Astrocyte (in vitro differentiated cells and primary cell): ENCODE results near the gene SPATA17. TPM values are rescaled to one million over a fixed set of nuclear protein-coding genes. Genes with fewer than 3 reads are reported as not detected.

Experiments used
- DNase-seq: peaks from one replicate; pipeline ENCODE4 v3.0.0-alpha.2; 2010; ENCODE audit warnings: low read depth
- FAIRE-seq: peaks from 2 replicates; lab custom pipeline; 2011; peaks lifted over from hg19 to GRCh38; lab: Jason Lieb, UNC
- H2AFZ ChIP-seq: 2 replicates; pipeline ENCODE4 v1.6.0; 2012; ENCODE audit warnings: low read depth, low read length, inconsistent platforms
- H3K27ac ChIP-seq: 2 replicates; pipeline ENCODE4 v1.5.1; 2011; ENCODE audit warnings: low read depth, low read length, inconsistent platforms
- H3K27me3 ChIP-seq: 2 replicates; pipeline ENCODE4 v1.6.0; 2011; ENCODE audit warnings: low read length, inconsistent platforms; ENCODE audit not compliant: insufficient read depth
- H3K36me3 ChIP-seq: 2 replicates; pipeline ENCODE4 v1.5.1; 2011; ENCODE audit warnings: low read length, inconsistent platforms; ENCODE audit not compliant: insufficient read depth
- H3K4me1 ChIP-seq: 2 replicates; pipeline ENCODE4 v1.5.1; 2011; ENCODE audit warnings: low read length, inconsistent platforms; ENCODE audit not compliant: insufficient read depth
- H3K4me2 ChIP-seq: 2 replicates; pipeline ENCODE4 v1.6.0; 2012; ENCODE audit warnings: low read length, inconsistent platforms
- H3K4me3 ChIP-seq: 2 replicates; pipeline ENCODE4 v1.5.1; 2011; ENCODE audit warnings: low read depth, mild to moderate bottlenecking, low read length, inconsistent platforms; ENCODE audit not compliant: insufficient read depth
- H3K79me2 ChIP-seq: 2 replicates; pipeline ENCODE4 v1.6.0; 2012; ENCODE audit warnings: mild to moderate bottlenecking, low read length, inconsistent platforms; ENCODE audit not compliant: insufficient read depth
- H3K9ac ChIP-seq: 2 replicates; pipeline ENCODE4 v1.6.0; 2012; ENCODE audit warnings: mild to moderate bottlenecking, low read length, inconsistent platforms
- H3K9me3 ChIP-seq: 2 replicates; pipeline ENCODE4 v1.5.1; 2012; ENCODE audit warnings: low read depth, mild to moderate bottlenecking, low read length, inconsistent platforms; ENCODE audit not compliant: insufficient read depth
- H4K20me1 ChIP-seq: 2 replicates; pipeline ENCODE4 v1.6.0; 2012; ENCODE audit warnings: low read length, inconsistent platforms; ENCODE audit not compliant: insufficient read depth
- H3K27ac Mint-ChIP-seq: one replicate; pipeline ENCODE4 v1.8.0; 2021; ENCODE audit warnings: mild to moderate bottlenecking, mixed read lengths; ENCODE audit not compliant: unreplicated experiment
- H3K27me3 Mint-ChIP-seq: one replicate; pipeline ENCODE4 v1.8.0; 2021; ENCODE audit warnings: low read depth, mixed read lengths; ENCODE audit not compliant: unreplicated experiment
- H3K36me3 Mint-ChIP-seq: one replicate; pipeline ENCODE4 v1.8.0; 2021; ENCODE audit warnings: low read depth, mixed read lengths; ENCODE audit not compliant: unreplicated experiment
- H3K4me1 Mint-ChIP-seq: one replicate; pipeline ENCODE4 v1.8.0; 2021; ENCODE audit warnings: low read depth, mixed read lengths; ENCODE audit not compliant: unreplicated experiment
- H3K4me3 Mint-ChIP-seq: one replicate; pipeline ENCODE4 v1.8.0; 2021; ENCODE audit warnings: mild to moderate bottlenecking, moderate library complexity, mixed read lengths; ENCODE audit not compliant: unreplicated experiment
- H3K9me3 Mint-ChIP-seq: one replicate; pipeline ENCODE4 v1.8.0; 2021; ENCODE audit warnings: mild to moderate bottlenecking, mixed read lengths; ENCODE audit not compliant: unreplicated experiment
- EZH2 ChIP-seq: IDR thresholded peaks from 2 replicates; pipeline ENCODE4 v1.6.1; 2012; ENCODE audit warnings: mild to moderate bottlenecking, low read length, inconsistent platforms; ENCODE audit not compliant: insufficient read depth
- total RNA-seq: library from RNA; stranded (reverse); gene quantifications from 2 replicates; pipeline ENCODE4 v1.2.1, GENCODE V29; 2021
- TF ChIP-seq, protein P1 (sequence below): IDR thresholded peaks from 2 replicates; pipeline ENCODE4 v1.5.1; 2011; ENCODE audit warnings: low read depth, mild to moderate bottlenecking, inconsistent platforms, low read length, moderate library complexity; ENCODE audit not compliant: insufficient read depth

The SPATA17 gene
- total RNA-seq, 1 donor from 2014 or later: 1.3 TPM

DNA sequence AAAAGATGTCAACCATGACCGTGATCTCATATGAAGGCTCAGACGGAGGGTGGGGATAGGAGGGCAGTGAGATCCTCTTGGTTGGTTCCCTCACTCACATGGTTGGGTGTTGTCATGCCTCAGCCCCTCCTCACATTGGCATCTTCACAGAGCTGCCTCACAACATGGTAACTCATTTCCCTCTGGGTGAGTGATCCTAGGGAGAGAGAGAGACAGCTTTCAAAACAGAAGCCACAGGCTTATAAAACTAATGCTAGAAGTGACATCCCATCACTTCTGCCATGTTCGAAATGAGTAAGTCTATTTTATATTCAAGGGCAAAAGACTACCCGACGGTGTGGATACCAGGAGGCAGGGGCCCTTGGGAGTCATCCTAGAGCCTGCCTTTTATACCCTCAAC is 145.5 kb downstream of the SPATA17 start:
- no peaks in the 10 kb centered on the region for H3K4me1 ChIP-seq
- FAIRE-seq: no peak
- Mint-ChIP-seq H3K27me3 (no peaks in the 10 kb centered on the region), H3K4me1 (no peaks in the 10 kb centered on the region), H3K4me3 (no peak overlapping the region), H3K27ac (no peak overlapping the region), H3K9me3 (no peaks in the 10 kb centered on the region), H3K36me3 (no peaks in the 10 kb centered on the region)
- H3K79me2 ChIP-seq: no peaks in the 10 kb centered on the region
- H3K4me3 ChIP-seq: no peak overlapping the region
- no peak for DNase-seq
- no peak overlapping the region for H2AFZ ChIP-seq
- no peak overlapping the region for H3K27ac ChIP-seq
- H3K9ac ChIP-seq: no peak overlapping the region
- no peaks in the 10 kb centered on the region for H3K36me3 ChIP-seq
- H3K27me3 ChIP-seq: no peaks in the 10 kb centered on the region
- H4K20me1 ChIP-seq: no peaks in the 10 kb centered on the region
- no peaks in the 10 kb centered on the region for H3K9me3 ChIP-seq
- TF ChIP-seq EZH2: no peak
- TF ChIP-seq, protein P1, sequence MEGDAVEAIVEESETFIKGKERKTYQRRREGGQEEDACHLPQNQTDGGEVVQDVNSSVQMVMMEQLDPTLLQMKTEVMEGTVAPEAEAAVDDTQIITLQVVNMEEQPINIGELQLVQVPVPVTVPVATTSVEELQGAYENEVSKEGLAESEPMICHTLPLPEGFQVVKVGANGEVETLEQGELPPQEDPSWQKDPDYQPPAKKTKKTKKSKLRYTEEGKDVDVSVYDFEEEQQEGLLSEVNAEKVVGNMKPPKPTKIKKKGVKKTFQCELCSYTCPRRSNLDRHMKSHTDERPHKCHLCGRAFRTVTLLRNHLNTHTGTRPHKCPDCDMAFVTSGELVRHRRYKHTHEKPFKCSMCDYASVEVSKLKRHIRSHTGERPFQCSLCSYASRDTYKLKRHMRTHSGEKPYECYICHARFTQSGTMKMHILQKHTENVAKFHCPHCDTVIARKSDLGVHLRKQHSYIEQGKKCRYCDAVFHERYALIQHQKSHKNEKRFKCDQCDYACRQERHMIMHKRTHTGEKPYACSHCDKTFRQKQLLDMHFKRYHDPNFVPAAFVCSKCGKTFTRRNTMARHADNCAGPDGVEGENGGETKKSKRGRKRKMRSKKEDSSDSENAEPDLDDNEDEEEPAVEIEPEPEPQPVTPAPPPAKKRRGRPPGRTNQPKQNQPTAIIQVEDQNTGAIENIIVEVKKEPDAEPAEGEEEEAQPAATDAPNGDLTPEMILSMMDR: no peak
- no peak overlapping the region for H3K4me2 ChIP-seq

- no peaks in the 10 kb centered on the region for H3K79me2 ChIP-seq
- H3K4me2 ChIP-seq: no peak overlapping the region
- DNase-seq (no peak), FAIRE-seq (no peak)
- Mint-ChIP-seq H3K4me1 (no peaks in the 10 kb centered on the region), H3K36me3 (no peaks in the 10 kb centered on the region), H3K27me3 (no peaks in the 10 kb centered on the region), H3K27ac (no peak overlapping the region), H3K9me3 (peaks cover 1% of the 10 kb centered on the region), H3K4me3 (no peak overlapping the region)
- H3K4me1 ChIP-seq: no peaks in the 10 kb centered on the region
- H3K27ac ChIP-seq: no peak overlapping the region
- H4K20me1 ChIP-seq: no peaks in the 10 kb centered on the region
- no peak overlapping the region for H3K9ac ChIP-seq
- no peaks in the 10 kb centered on the region for H3K27me3 ChIP-seq
- H3K4me3 ChIP-seq: no peak overlapping the region
- no peak for TF ChIP-seq EZH2
- TF ChIP-seq, protein P1: no peak
- no peaks in the 10 kb centered on the region for H3K9me3 ChIP-seq
- no peaks in the 10 kb centered on the region for H3K36me3 ChIP-seq
- H2AFZ ChIP-seq: no peak overlapping the region
These were observed 149.9 kb downstream of the SPATA17 start for GRCh38 chr1:217781056-217781455.

GRCh38 chr1:217791091-217791490 is 159.9 kb downstream of the SPATA17 start:
- H3K9me3 Mint-ChIP-seq: no peaks in the 10 kb centered on the region
- no peak overlapping the region for H3K27ac ChIP-seq
- H3K27me3 ChIP-seq: no peaks in the 10 kb centered on the region
- H3K9ac ChIP-seq: no peak overlapping the region
- no peaks in the 10 kb centered on the region for H3K9me3 ChIP-seq
- H3K79me2 ChIP-seq: no peaks in the 10 kb centered on the region
- no peak overlapping the region for H3K4me3 Mint-ChIP-seq
- DNase-seq (no peak), FAIRE-seq (no peak)
- no peak overlapping the region for H3K4me2 ChIP-seq
- no peaks in the 10 kb centered on the region for H3K36me3 Mint-ChIP-seq
- H4K20me1 ChIP-seq: no peaks in the 10 kb centered on the region
- H3K4me1 ChIP-seq: no peaks in the 10 kb centered on the region
- no peaks in the 10 kb centered on the region for H3K27me3 Mint-ChIP-seq
- no peak overlapping the region for H3K4me3 ChIP-seq
- H3K4me1 Mint-ChIP-seq: no peaks in the 10 kb centered on the region
- H2AFZ ChIP-seq: no peak overlapping the region
- TF ChIP-seq, protein P1: no peak
- no peak for TF ChIP-seq EZH2
- H3K36me3 ChIP-seq: no peaks in the 10 kb centered on the region
- no peak overlapping the region for H3K27ac Mint-ChIP-seq
